Measurements from ENCODE around the gene MAML1. TPM values are rescaled to one million over a fixed set of nuclear protein-coding genes. Genes with fewer than 3 reads are reported as not detected.

MAML1 gene
- total RNA-seq, 1 donor from 2014 or later: 11.8 TPM

DNA sequence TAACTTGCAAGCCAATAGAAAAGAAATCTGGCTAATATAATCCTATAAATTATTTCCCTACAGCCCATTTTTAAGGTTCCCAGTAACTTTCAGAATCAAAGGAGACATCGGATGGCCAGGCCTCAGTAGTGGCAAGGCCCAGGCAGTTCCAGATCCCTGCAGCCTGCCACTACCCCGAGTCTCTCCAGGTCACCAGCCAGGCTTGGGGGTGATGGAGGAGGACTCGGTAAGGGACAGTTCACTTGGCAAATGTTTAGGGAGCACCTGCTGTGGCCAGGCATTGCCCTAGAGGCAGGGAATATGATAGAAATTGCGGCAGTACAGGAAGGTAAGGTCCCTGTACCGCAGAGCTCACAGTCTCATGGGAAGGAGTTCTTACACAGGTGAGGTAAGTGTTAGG lies 46.0 kb downstream of the MAML1 start:
- intact Hi-C loops (cut with micrococcal nuclease): no loop called here
- TF ChIP-seq, protein P1, sequence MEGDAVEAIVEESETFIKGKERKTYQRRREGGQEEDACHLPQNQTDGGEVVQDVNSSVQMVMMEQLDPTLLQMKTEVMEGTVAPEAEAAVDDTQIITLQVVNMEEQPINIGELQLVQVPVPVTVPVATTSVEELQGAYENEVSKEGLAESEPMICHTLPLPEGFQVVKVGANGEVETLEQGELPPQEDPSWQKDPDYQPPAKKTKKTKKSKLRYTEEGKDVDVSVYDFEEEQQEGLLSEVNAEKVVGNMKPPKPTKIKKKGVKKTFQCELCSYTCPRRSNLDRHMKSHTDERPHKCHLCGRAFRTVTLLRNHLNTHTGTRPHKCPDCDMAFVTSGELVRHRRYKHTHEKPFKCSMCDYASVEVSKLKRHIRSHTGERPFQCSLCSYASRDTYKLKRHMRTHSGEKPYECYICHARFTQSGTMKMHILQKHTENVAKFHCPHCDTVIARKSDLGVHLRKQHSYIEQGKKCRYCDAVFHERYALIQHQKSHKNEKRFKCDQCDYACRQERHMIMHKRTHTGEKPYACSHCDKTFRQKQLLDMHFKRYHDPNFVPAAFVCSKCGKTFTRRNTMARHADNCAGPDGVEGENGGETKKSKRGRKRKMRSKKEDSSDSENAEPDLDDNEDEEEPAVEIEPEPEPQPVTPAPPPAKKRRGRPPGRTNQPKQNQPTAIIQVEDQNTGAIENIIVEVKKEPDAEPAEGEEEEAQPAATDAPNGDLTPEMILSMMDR (IDR thresholded peaks at IDR 0.05; ENCODE audit: borderline replicate concordance): no peak
- Histone ChIP-seq H3K4me1 (peaks cover 10% of the 10 kb centered on the region), H3K27me3 (ENCODE audit: low read depth) (no peaks in the 10 kb centered on the region), H3K9me3 (replicated peaks) (no peaks in the 10 kb centered on the region), H3K27ac (replicated peaks) (no peak overlapping the region), H3K4me3 (no peak overlapping the region), H3K36me3 (peaks cover 51% of the 10 kb centered on the region)
- DNase-seq: no peak

DNA sequence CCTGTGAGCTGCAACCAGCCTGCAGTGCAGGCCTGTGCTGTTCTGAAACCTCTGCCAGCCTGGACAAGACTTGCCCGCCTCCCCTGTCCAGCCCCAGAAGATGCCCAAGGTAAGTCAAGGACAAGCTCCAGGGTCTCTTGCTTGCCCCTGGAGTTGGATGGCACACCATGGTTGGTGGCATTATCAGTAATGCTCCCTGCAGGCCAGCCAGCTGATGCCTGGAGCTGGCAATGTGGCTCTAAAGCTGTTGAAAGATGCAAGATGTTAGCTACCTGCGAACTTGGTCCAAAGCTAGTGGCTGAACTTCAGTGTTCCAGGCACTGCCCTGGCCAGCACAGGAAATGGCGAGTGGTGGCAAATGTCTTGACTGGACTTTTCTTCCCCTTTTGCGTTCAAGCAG lies 47.2 kb downstream of the MAML1 start:
- Histone ChIP-seq H3K27me3 (ENCODE audit: low read depth) (no peaks in the 10 kb centered on the region), H3K4me1 (peaks cover 10% of the 10 kb centered on the region), H3K27ac (replicated peaks) (no peak overlapping the region), H3K9me3 (replicated peaks) (no peaks in the 10 kb centered on the region), H3K4me3 (no peak overlapping the region), H3K36me3 (peaks cover 38% of the 10 kb centered on the region)
- no peak for DNase-seq
- TF ChIP-seq, protein P1 (IDR thresholded peaks at IDR 0.05; ENCODE audit: borderline replicate concordance): no peak
- intact Hi-C loops (cut with micrococcal nuclease): no loop called here

DNA sequence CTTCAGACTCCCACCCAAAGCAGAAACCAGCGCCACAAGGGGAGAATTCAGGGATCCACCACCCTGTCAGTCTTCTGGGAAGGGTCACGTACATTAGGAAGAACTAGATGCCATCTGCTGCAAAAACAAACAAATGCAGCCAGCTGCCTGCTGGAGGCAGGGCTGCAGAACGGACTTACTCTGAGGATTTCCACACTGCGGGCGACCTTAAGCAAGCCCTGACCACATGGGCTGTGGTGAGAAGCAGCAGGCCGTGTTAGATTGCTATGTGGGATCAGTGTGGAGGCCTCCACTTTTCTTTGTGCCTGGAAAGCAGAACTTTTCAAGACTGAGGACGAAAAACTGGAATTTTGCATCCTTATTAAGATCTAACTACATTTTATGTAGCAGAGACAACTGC lies 47.7 kb downstream of the MAML1 start:
- H3K36me3 ChIP-seq: peaks cover 33% of the 10 kb centered on the region
- TF ChIP-seq, protein P1 (IDR thresholded peaks at IDR 0.05; ENCODE audit: borderline replicate concordance): no peak
- no peak for DNase-seq
- intact Hi-C loops (cut with micrococcal nuclease): no loop called here
- no peaks in the 10 kb centered on the region for H3K9me3 ChIP-seq (replicated peaks)
- H3K4me1 ChIP-seq: peaks cover 10% of the 10 kb centered on the region
- H3K27me3 ChIP-seq (ENCODE audit: low read depth): no peaks in the 10 kb centered on the region
- H3K4me3 ChIP-seq: no peak overlapping the region
- no peak overlapping the region for H3K27ac ChIP-seq (replicated peaks)

DNA sequence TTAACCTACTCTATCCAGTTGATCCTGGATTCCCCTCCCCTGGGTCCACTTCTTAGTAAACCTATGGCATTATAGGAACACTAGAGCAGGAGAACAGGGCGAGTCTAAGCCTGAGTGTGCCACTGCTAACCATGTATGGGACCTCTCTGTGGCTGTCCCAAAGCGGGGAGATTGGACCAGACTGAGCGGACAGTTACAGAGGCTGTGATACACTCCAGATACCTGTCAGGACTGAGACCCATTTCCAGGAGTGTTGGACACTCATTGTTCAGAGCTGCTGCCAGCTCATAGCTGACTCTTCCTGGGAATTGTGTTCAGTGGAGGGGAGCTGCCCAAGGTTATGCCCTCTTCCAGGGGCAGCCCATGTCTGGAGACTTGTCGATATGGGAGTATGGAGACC lies 49.2 kb downstream of the MAML1 start:
- Histone ChIP-seq H3K36me3 (peaks cover 20% of the 10 kb centered on the region), H3K27ac (replicated peaks) (no peak overlapping the region)

DNA sequence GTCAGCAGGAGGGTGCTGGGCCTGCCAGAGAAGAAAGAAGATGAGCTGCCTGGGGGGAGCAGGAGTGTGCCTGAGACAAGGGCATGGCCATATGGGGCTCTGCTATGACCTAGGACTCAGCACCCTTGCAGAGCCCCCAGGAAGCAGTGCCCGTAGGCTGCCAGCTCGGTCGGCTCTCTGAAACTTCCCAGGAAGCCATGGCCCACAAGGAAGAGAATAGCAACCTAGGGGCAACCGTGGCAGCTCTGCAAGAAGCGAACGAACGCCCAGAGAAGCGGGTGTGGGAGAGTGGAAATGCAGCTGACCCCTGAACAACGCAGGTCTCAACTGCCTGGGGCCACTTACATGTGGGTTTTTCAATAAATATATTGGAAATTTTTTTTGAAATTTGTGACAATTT lies 50.5 kb downstream of the MAML1 start:
- DNase-seq: no peak
- no peaks in the 10 kb centered on the region for H3K9me3 ChIP-seq (replicated peaks)

More for the DNA sequence above, 49.2 kb downstream of the MAML1 start:
- H3K4me1 ChIP-seq: peaks cover 10% of the 10 kb centered on the region
- H3K27me3 ChIP-seq (ENCODE audit: low read depth): no peaks in the 10 kb centered on the region
- TF ChIP-seq, protein P1 (IDR thresholded peaks at IDR 0.05; ENCODE audit: borderline replicate concordance): no peak
- no peaks in the 10 kb centered on the region for H3K9me3 ChIP-seq (replicated peaks)
- no peak for DNase-seq
- intact Hi-C loops (cut with micrococcal nuclease): no loop called here
- no peak overlapping the region for H3K4me3 ChIP-seq

More for the DNA sequence above, 50.5 kb downstream of the MAML1 start:
- no peak overlapping the region for H3K4me3 ChIP-seq
- H3K27ac ChIP-seq (replicated peaks): no peak overlapping the region
- peaks cover 11% of the 10 kb centered on the region for H3K36me3 ChIP-seq
- intact Hi-C loops (cut with micrococcal nuclease): no loop called here
- peaks cover 2% of the 10 kb centered on the region for H3K4me1 ChIP-seq
- TF ChIP-seq, protein P1 (IDR thresholded peaks at IDR 0.05; ENCODE audit: borderline replicate concordance): no peak
- H3K27me3 ChIP-seq (ENCODE audit: low read depth): no peaks in the 10 kb centered on the region

All from left ventricle myocardium inferior (tissue), 1 donor.